ENCODE results near the gene TMEM175.

TMEM175 gene

DNA sequence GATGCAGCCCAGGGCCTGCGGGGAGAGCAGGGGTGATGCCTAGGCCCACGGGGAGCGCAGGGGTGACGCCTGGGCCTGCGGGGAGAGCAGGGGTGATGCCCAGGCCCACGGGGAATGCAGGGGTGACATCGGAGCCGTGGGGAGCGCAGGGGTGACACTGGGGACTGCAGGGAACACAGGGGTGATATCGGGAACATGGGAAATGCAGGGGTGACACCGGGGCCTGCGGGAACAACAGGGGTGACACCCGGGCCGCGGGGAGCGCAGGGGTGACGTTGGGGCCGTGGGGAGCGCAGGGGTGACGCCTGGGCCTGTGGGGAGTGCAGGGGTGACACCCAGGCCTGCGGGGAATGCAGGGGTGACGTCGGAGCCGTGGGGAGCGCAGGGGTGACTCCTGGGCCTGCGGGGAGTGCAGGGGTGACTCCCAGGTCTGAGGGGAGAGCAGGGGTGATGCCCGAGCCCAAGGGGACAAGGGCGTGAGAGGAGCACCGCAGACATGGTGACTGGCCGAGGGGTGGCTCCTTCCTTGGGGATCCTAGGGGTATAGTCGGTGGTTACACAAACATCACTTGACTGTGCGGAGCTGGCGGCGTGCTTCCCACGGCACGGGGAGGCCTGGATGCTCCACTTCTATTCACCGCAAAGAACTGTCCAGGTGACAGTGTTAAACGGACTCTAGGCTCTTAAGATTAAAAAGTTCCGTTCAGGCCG is 38.1 kb upstream of the TMEM175 start:
- DNase-seq (ENCODE audit: low spot score in 2 of 2) (no peak), ATAC-seq (no peak)
- Mint-ChIP-seq H3K4me1 (peaks cover 5% of the 10 kb centered on the region), H3K27ac (no peak overlapping the region), H3K4me3 (no peak overlapping the region), H3K9me3 (no peaks in the 10 kb centered on the region), H3K36me3 (peaks cover 56% of the 10 kb centered on the region)

- DNase-seq (ENCODE audit: low spot score in 2 of 2) (no peak), ATAC-seq (no peak)
- Mint-ChIP-seq H3K9me3 (no peaks in the 10 kb centered on the region), H3K4me3 (no peak overlapping the region), H3K4me1 (peaks cover 17% of the 10 kb centered on the region), H3K27ac (no peak overlapping the region), H3K36me3 (peaks cover 63% of the 10 kb centered on the region)
These were observed 36.7 kb upstream of the TMEM175 start for GRCh38 chr4:895596-895995.

- Mint-ChIP-seq H3K4me1 (peaks cover 19% of the 10 kb centered on the region), H3K27ac (no peak overlapping the region), H3K4me3 (no peak overlapping the region), H3K36me3 (peaks cover 57% of the 10 kb centered on the region), H3K9me3 (no peaks in the 10 kb centered on the region)
- DNase-seq (ENCODE audit: low spot score in 2 of 2) = no peak
- no peak for ATAC-seq
These were observed 36.0 kb upstream of the TMEM175 start for GRCh38 chr4:896216-896615.

DNA sequence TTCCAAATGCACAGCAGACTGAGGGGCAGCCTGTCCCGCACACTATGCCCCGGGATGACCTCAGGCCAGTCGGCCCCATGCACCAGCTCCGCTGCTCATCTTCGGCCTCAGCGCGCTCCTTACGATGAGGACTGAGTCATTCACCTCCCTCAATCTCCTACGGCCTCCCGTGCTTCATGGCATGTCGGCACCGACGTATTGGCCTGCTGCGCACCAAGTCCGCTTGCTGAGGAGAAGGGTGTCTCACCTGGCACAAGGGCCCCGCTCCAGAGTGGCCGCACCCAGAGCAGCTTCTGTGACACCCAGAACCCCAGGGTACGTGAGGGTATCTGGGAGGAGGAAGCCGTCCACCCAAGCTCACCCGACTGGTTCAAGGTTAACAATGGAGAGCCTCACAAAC is 35.6 kb upstream of the TMEM175 start:
- Mint-ChIP-seq H3K36me3 (peaks cover 60% of the 10 kb centered on the region), H3K27ac (peak overlapping the region; percentile 81), H3K9me3 (no peaks in the 10 kb centered on the region), H3K4me1 (peaks cover 19% of the 10 kb centered on the region), H3K4me3 (no peak overlapping the region)
- DNase-seq (ENCODE audit: low spot score in 2 of 2) (no peak), ATAC-seq (no peak)

DNA sequence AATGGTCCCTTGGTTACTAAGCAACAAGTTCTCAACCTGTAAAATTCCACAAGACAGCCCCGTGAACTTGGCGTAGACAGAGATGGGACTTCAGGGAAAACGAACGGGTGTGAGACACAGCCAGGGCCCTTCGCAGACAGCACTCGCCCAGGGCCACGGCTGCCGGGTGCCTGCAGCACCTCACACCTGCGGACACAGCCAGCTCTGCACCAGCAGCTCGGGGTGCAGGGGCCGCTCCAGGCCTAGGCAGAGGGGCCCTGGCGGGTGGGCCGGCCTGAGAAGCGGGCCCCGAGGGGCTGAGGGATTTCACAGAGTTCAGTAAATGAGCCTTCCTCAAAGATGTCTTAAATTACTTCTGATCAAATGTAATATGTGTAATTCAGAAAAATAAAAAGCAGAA is 34.1 kb upstream of the TMEM175 start:
- peaks cover 67% of the 10 kb centered on the region for H3K36me3 Mint-ChIP-seq
- H3K4me1 Mint-ChIP-seq = peaks cover 19% of the 10 kb centered on the region
- ATAC-seq = no peak
- no peaks in the 10 kb centered on the region for H3K9me3 Mint-ChIP-seq
- DNase-seq (ENCODE audit: low spot score in 2 of 2) = no peak
- H3K4me3 Mint-ChIP-seq = no peak overlapping the region
- H3K27ac Mint-ChIP-seq = no peak overlapping the region

DNA sequence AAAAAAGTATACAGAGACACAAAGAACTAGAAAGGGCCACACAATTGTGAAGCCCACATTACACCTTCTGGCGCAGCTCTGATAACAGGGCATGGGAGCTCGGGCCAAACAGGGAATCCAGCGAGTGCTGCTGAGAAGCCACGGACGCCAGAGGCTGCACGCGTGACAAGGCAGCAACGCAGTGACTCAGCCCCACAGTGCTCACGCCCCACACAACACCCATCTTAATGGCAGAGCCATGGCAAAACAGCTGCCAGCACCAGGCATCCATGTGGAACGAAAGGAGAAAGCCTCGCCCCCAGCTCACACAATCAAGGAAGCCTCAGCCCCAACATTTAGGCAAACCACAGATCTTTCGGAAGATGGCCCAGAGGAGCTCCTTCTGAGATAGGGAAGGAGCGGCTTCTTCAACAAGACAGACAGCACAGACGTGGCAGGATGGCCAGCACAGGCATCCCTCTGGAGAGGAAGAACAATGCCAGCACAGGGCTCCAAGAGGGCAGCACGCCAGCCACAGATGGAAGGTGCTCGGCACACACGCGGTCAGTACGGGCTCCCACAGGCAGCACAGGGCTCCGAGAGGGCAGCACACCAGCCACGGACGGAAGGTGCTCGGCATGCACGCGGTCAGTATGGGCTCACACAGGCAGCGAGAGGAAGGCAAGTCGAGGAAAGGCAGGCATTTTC is 33.2 kb upstream of the TMEM175 start:
- peak overlapping the region; percentile 87 for H3K27ac Mint-ChIP-seq
- H3K9me3 Mint-ChIP-seq = no peaks in the 10 kb centered on the region
- H3K4me3 Mint-ChIP-seq = no peak overlapping the region
- DNase-seq (ENCODE audit: low spot score in 2 of 2) = no peak
- no peak for ATAC-seq
- H3K4me1 Mint-ChIP-seq = peaks cover 19% of the 10 kb centered on the region
- peaks cover 67% of the 10 kb centered on the region for H3K36me3 Mint-ChIP-seq

DNA sequence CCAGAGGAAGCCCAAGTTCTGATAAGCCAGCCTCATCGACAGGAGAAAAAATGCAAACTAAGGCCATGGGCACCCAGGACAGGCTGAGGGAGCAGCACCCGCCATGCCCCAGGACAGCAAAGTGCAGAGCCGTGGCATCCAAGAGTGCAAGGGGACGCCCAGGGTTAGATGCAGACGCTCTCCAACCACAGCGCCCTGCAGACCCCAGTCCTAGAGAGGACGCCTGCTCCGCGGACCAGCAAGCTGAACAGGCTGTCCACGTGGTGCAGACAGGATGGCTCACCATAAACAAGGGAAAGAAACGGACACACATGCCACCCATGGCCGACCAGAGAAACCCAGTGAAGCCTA is 32.7 kb upstream of the TMEM175 start:
- Mint-ChIP-seq H3K4me1 (peaks cover 19% of the 10 kb centered on the region), H3K36me3 (peaks cover 66% of the 10 kb centered on the region), H3K27ac (peak overlapping the region; percentile 87), H3K9me3 (no peaks in the 10 kb centered on the region), H3K4me3 (no peak overlapping the region)
- ATAC-seq (no peak), DNase-seq (ENCODE audit: low spot score in 2 of 2) (no peak)

DNA sequence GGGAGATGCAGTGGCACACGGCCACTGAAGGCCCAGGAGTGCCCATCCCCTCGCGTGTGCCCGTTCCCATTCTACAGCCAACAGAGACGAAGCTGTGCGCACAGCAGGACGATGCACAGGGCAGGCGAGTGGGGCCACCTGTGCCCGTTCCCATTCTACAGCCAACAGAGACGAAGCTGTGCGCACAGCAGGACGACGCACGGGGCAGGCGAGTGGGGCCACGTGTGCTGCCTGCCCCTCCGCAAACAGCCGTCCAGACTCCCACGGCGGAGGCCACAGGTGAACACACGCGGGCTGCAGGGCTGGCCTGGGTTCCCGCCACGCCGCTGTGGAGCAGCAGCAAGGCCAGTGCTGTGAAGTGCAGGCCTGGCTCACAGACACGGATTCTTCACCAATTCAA is 32.2 kb upstream of the TMEM175 start:
- Mint-ChIP-seq H3K9me3 (no peaks in the 10 kb centered on the region), H3K27ac (peak overlapping the region; percentile 87), H3K36me3 (peaks cover 71% of the 10 kb centered on the region), H3K4me1 (peaks cover 19% of the 10 kb centered on the region), H3K4me3 (no peak overlapping the region)
- DNase-seq (ENCODE audit: low spot score in 2 of 2) (no peak), ATAC-seq (no peak)

- Mint-ChIP-seq H3K4me3 (no peak overlapping the region), H3K4me1 (peaks cover 19% of the 10 kb centered on the region), H3K36me3 (peaks cover 72% of the 10 kb centered on the region), H3K9me3 (no peaks in the 10 kb centered on the region), H3K27ac (peak overlapping the region; percentile 87)
- ATAC-seq = no peak
- no peak for DNase-seq (ENCODE audit: low spot score in 2 of 2)
These were observed 31.5 kb upstream of the TMEM175 start for GRCh38 chr4:900721-901120.

GRCh38 chr4:901192-901910 is 30.9 kb upstream of the TMEM175 start:
- ATAC-seq = no peak
- Mint-ChIP-seq H3K4me1 (peaks cover 20% of the 10 kb centered on the region), H3K27ac (peak overlapping the region; percentile 87)

GRCh38 chr4:903066-904046 is 28.9 kb upstream of the TMEM175 start:
- Mint-ChIP-seq H3K27ac (no peak overlapping the region), H3K36me3 (peaks cover 60% of the 10 kb centered on the region), H3K4me1 (peaks cover 25% of the 10 kb centered on the region), H3K9me3 (no peaks in the 10 kb centered on the region), H3K4me3 (no peak overlapping the region)
- DNase-seq (ENCODE audit: low spot score in 2 of 2) = no peak
- no peak for ATAC-seq

More at GRCh38 chr4:901192-901910, 30.9 kb upstream of the TMEM175 start:
- no peak for DNase-seq (ENCODE audit: low spot score in 2 of 2)
- Mint-ChIP-seq H3K36me3 (peaks cover 68% of the 10 kb centered on the region), H3K4me3 (no peak overlapping the region), H3K9me3 (no peaks in the 10 kb centered on the region)

DNA sequence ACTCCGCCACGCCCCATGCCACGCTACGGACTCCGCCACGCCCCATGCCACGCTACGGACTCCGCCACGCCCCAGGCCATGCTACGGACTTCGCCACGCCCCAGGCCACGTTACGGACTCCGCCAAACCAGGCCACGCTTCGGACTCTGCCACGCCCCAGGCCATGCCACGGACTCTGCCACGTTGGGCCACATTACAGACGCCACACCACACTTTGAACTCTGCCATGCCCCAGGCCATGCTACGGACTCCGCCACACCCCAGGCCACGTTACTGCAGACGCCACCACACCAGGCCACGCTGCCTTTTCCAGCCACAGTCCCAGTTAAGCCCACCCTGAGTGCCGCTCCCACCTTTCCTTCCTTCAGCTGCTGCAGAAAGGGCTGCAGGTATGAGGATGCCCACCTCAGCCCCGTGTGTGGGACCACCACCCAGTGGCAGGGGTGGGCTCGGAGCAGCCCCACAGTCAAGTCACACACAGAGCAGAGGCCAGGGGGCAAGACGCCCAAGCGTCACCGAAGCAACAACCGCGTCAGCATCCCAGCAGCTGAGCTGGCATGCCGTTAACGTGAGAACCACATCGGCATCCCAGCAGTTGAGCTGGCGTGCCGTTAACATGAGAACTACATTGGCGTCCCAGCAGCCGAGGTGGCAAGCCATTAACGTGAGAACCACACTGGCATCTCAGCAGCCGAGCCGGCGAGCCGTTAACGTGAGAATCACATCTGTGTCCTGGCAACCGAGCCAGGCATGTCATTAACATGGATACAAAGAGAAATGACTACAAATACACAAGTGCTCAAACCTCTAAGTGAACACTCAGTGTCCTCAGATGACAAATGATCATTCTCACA is 26.5 kb upstream of the TMEM175 start:
- H3K27ac Mint-ChIP-seq = peak overlapping the region; percentile 64
- no peak for DNase-seq (ENCODE audit: low spot score in 2 of 2)

GRCh38 chr4:906339-907102 is 25.7 kb upstream of the TMEM175 start:
- DNase-seq (ENCODE audit: low spot score in 2 of 2) (no peak), ATAC-seq (no peak)
- Mint-ChIP-seq H3K4me1 (peaks cover 13% of the 10 kb centered on the region), H3K27ac (peak overlapping the region; percentile 64), H3K9me3 (no peaks in the 10 kb centered on the region), H3K36me3 (peaks cover 73% of the 10 kb centered on the region), H3K4me3 (no peak overlapping the region)

More for the DNA sequence above, 26.5 kb upstream of the TMEM175 start:
- no peak for ATAC-seq
- Mint-ChIP-seq H3K4me1 (peaks cover 9% of the 10 kb centered on the region), H3K36me3 (peaks cover 67% of the 10 kb centered on the region), H3K9me3 (no peaks in the 10 kb centered on the region), H3K4me3 (no peak overlapping the region)

DNA sequence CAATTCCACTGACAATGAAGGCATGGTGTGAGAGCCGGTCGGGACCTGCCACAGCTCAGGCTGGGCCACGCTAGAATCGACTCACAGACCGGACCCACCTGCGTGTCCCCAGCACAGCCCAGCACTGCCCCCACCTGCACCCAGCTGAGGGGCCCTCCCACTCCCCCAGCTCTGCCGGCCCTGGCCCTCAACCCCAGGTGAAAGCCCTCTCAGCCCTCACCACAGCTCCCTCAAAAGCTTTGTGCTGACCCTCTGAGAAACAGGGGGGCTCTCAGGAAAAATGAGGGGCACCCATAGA is 25.2 kb upstream of the TMEM175 start:
- peaks cover 18% of the 10 kb centered on the region for H3K4me1 Mint-ChIP-seq
- no peak overlapping the region for H3K4me3 Mint-ChIP-seq
- no peak for ATAC-seq
- H3K27ac Mint-ChIP-seq = peak overlapping the region; percentile 64
- no peaks in the 10 kb centered on the region for H3K9me3 Mint-ChIP-seq
- no peak for DNase-seq (ENCODE audit: low spot score in 2 of 2)
- peaks cover 71% of the 10 kb centered on the region for H3K36me3 Mint-ChIP-seq

All from stimulated activated effector memory CD8-positive, alpha-beta T cell treated with anti-CD3 and anti-CD28 coated beads, Interleukin-12 subunit alpha, Interleukin-12 subunit beta, amount 100 ng/mL, for 72 hours (primary cell).